ENCODE data around the gene CA9. TPM values are rescaled to one million over a fixed set of nuclear protein-coding genes. Genes with fewer than 3 reads are reported as not detected.

Gene CA9
- total and polyA plus RNA-seq, 9 of the 15 experiments (the other 6 are each of a cell fraction or from before 2014, with no cell fraction given): 0.15 to 10.6 (median 0.60) TPM; not detected in 4

DNA sequence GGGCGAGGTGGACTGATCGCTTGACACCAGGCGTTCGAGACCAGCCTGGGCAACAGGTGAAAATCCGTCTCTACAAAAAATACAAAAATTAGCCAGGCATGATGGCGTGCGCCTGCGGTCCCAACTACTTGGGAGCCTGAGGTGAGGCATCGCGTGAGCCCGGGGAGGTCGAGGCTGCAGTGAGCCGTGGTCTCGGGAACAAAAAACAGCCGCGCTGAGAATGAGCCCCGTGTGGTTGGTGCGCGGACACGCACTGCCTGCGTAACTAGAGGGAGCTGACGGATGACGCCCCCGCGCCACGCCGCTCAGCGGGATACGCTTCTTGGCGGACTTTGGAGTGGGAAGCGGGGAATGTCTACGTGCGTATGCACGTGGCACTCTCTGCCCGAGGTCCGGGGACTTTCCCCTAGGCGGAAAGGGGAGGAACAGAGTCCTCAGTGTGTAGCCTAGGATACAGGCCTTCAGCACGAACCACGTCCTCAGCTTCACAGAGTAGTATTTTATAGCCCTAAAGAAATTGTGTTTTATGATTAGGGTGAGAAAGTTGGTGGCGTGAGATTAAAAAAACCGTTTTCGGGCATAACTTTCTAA lies 16.1 kb upstream of the CA9 start, which contains the start of gene RMRP (continued):
- TF ChIP-seq E2F1 (CRISPR knock-in tag; IDR thresholded peaks at IDR 0.05) (no peak; the same call in 1 of the 2 replicates), ZNF436 (CRISPR knock-in tag; IDR thresholded peaks at IDR 0.05) (no peak), IRF1 (CRISPR knock-in tag; IDR thresholded peaks at IDR 0.05; ENCODE audit: borderline replicate concordance) (no peak; the same call in 1 of the 2 replicates), ELF2 (CRISPR knock-in tag; IDR thresholded peaks at IDR 0.05) (no peak), ELK3 (CRISPR knock-in tag; IDR thresholded peaks at IDR 0.05) (no peak), KLF13 (tag; IDR thresholded peaks at IDR 0.05; ENCODE audit: borderline replicate concordance, low read depth) (no peak; the same call in none of the 2 replicates), ETS1 (conservative IDR thresholded peaks at IDR 0.05; ENCODE audit: control insufficient read depth, low read depth, low read length) (0 out of 2 replicates have a peak, but pooled peaks have one; percentile 73), NBN (IDR thresholded peaks at IDR 0.05; ENCODE audit: low read depth) (peak; percentile 85; the same call in 1 of the 2 replicates), RBM14 (IDR thresholded peaks at IDR 0.05; ENCODE audit: borderline replicate concordance, insufficient read depth, low read depth, low read length) (no peak), CAMTA2 (CRISPR knock-in tag; conservative IDR thresholded peaks at IDR 0.05) (no peak), E2F6 (IDR thresholded peaks at IDR 0.05; ENCODE audit: borderline replicate concordance in 1 of 2, extremely low read depth in 1 of 2, insufficient read depth in 1 of 2, insufficient read length in 1 of 2, low read depth in 1 of 2, low read length in 1 of 2, poor library complexity in 1 of 2, severe bottlenecking in 1 of 2) (peak; percentile 98 to 99), ZNF124 (CRISPR knock-in tag; IDR thresholded peaks at IDR 0.05) (no peak), CBFA2T2 (conservative IDR thresholded peaks at IDR 0.05) (no peak)

Measured in K562 (cell line).